Right lobe of liver (tissue), 4 donors: ENCODE data around the gene NFATC1.

Experiments used
- POLR2A ChIP-seq: fragments of 450-650 bp; IDR thresholded peaks from one replicate; pipeline ENCODE4 v1.6.1; 2017; ENCODE audit warnings: antibody characterized with exemption, mild to moderate bottlenecking
- TF ChIP-seq, protein P1 (sequence below), 4 donors: fragments of 200-600 bp in 3 of 4; fragments of 450-650 bp in 1 of 4; IDR thresholded peaks; one replicate each; pipeline versions ENCODE4 v1.5.1 to v1.8.0; 2016 to 2022; ENCODE audit warnings: antibody characterized with exemption in 4 of 4, mild to moderate bottlenecking in 2 of 4
- donor health status: DM: no; HTN: no; CAD: no.
- donor health status: DM: no; HTN: no; CAD: no.
- donor health status: DM: no; HTN: yes; CAD: no.

DNA sequence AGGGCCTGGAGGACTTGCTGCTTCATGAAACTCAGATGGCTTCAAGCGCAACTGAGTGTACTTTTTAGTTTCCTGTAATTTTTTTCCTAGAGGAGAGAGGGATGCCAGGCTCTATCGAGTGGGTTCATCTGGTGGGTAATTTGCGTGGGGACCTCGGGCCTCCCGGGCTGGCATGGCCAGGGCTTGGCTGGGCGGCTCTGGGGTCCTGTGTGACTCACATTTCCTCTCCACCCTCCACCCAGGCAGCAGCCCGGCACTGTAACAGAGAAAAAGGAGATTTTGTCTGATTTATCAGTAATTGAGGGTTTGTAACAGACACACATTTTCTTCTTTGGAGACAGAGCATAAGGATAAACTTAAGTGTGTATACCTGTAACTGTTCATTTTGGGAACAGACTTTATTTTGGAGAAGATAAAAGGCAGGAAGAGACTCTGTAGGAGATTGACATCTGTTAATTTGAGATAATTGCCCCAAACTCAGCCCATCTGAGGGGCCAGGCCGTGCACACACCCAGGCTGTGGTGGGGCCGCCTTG, 64.3 kb downstream of the NFATC1 start:
- no peak for TF ChIP-seq POLR2A
- TF ChIP-seq, protein P1, sequence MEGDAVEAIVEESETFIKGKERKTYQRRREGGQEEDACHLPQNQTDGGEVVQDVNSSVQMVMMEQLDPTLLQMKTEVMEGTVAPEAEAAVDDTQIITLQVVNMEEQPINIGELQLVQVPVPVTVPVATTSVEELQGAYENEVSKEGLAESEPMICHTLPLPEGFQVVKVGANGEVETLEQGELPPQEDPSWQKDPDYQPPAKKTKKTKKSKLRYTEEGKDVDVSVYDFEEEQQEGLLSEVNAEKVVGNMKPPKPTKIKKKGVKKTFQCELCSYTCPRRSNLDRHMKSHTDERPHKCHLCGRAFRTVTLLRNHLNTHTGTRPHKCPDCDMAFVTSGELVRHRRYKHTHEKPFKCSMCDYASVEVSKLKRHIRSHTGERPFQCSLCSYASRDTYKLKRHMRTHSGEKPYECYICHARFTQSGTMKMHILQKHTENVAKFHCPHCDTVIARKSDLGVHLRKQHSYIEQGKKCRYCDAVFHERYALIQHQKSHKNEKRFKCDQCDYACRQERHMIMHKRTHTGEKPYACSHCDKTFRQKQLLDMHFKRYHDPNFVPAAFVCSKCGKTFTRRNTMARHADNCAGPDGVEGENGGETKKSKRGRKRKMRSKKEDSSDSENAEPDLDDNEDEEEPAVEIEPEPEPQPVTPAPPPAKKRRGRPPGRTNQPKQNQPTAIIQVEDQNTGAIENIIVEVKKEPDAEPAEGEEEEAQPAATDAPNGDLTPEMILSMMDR (IDR thresholded peaks at IDR 0.05) = no peak
